DOHH2 (cell line): ENCODE data around the gene BTBD10.

Experiments
- H3F3A ChIP-seq: fragments of 200-600 bp; sonication (generic), shearing (Covaris generic); 2 replicates; pipeline ENCODE4 v1.6.0; 2016; ENCODE audit warnings: antibody characterized with exemption, mild to moderate bottlenecking; ENCODE audit not compliant: control insufficient read depth, insufficient read depth
- H3K27ac ChIP-seq: fragments of 200-600 bp; sonication (generic); 2 replicates; pipeline ENCODE4 v1.5.1; 2014; ENCODE audit warnings: low read depth, mild to moderate bottlenecking, low read length, moderate library complexity
- H3K27me3 ChIP-seq: fragments of 200-600 bp; sonication (generic); 2 replicates; pipeline ENCODE4 v1.6.1; 2014; ENCODE audit warnings: mild to moderate bottlenecking, low read length, mixed read lengths; ENCODE audit not compliant: control insufficient read depth
- H3K36me3 ChIP-seq: fragments of 200-600 bp; sonication (generic); 2 replicates; pipeline ENCODE4 v1.6.1; 2014; ENCODE audit warnings: mild to moderate bottlenecking, low read length, moderate library complexity, mixed read lengths; ENCODE audit not compliant: control insufficient read depth
- H3K4me1 ChIP-seq: fragments of 200-600 bp; sonication (generic); 2 replicates; pipeline ENCODE4 v1.6.1; 2014; ENCODE audit warnings: mild to moderate bottlenecking, low read length, mixed read lengths; ENCODE audit not compliant: control insufficient read depth
- H3K4me2 ChIP-seq: fragments of 200-600 bp; sonication (generic); 2 replicates; pipeline ENCODE4 v1.6.0; 2014; ENCODE audit warnings: mild to moderate bottlenecking, low read length, moderate library complexity
- H3K4me3 ChIP-seq: fragments of 200-600 bp; sonication (generic); 2 replicates; pipeline ENCODE4 v1.5.1; 2014; ENCODE audit warnings: mild to moderate bottlenecking, low read length, mixed read lengths
- H3K79me2 ChIP-seq: fragments of 200-600 bp; sonication (generic); 2 replicates; pipeline ENCODE4 v1.6.1; 2014; ENCODE audit warnings: mild to moderate bottlenecking, low read length, mixed read lengths; ENCODE audit not compliant: control insufficient read depth
- H3K9me2 ChIP-seq: fragments of 200-600 bp; sonication (generic); replicated peaks from 2 replicates; pipeline ENCODE4 v1.6.1; 2014; ENCODE audit warnings: mild to moderate bottlenecking, low read length, mixed read lengths; ENCODE audit not compliant: control insufficient read depth
- H3K9me3 ChIP-seq: fragments of 200-600 bp; sonication (generic); 2 replicates; pipeline ENCODE4 v1.6.1; 2014; ENCODE audit warnings: antibody characterized with exemption, low read length, mixed read lengths; ENCODE audit not compliant: control insufficient read depth, insufficient read depth
- H4K20me1 ChIP-seq: fragments of 200-600 bp; sonication (generic); 2 replicates; pipeline ENCODE4 v1.6.0; 2014; ENCODE audit warnings: low read depth, mild to moderate bottlenecking, antibody characterized with exemption, low read length, moderate library complexity; ENCODE audit not compliant: control insufficient read depth, insufficient read depth
- EZH2phosphoT487 ChIP-seq: fragments of 200-600 bp; sonication (generic); IDR thresholded peaks from 2 replicates; pipeline ENCODE4 v1.6.1; 2017; ENCODE audit warnings: borderline replicate concordance, mild to moderate bottlenecking, antibody characterized with exemption, low read length, moderate library complexity, mixed read lengths
- TF ChIP-seq, protein P1 (sequence below): fragments of 200-600 bp; sonication (generic); IDR thresholded peaks from one replicate; pipeline ENCODE4 v1.5.1; 2014; ENCODE audit warnings: antibody characterized with exemption, mild to moderate bottlenecking, low read depth, low read length; ENCODE audit not compliant: poor library complexity, severe bottlenecking

The BTBD10 gene

DNA sequence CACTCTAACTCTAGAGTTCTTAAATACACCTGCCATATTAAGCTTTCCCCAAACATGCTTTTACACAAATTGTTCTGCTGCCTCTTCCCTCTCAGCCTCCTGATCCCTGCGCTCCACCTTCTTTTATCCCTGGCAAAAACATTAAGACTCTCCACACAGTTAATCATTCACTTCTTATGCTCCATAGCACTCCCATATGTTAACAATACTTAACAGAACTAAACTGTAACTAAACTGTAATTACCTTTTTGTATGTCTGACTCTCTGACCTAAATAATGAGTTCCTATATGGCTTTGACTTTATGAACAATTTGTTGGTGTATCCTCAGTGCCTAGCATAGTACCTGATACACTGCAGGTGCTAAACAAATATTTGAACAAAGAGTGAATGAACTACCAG lies 71.8 kb downstream of the BTBD10 start:
- no peak for TF ChIP-seq EZH2phosphoT487
- TF ChIP-seq, protein P1, sequence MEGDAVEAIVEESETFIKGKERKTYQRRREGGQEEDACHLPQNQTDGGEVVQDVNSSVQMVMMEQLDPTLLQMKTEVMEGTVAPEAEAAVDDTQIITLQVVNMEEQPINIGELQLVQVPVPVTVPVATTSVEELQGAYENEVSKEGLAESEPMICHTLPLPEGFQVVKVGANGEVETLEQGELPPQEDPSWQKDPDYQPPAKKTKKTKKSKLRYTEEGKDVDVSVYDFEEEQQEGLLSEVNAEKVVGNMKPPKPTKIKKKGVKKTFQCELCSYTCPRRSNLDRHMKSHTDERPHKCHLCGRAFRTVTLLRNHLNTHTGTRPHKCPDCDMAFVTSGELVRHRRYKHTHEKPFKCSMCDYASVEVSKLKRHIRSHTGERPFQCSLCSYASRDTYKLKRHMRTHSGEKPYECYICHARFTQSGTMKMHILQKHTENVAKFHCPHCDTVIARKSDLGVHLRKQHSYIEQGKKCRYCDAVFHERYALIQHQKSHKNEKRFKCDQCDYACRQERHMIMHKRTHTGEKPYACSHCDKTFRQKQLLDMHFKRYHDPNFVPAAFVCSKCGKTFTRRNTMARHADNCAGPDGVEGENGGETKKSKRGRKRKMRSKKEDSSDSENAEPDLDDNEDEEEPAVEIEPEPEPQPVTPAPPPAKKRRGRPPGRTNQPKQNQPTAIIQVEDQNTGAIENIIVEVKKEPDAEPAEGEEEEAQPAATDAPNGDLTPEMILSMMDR: no peak
- H4K20me1 ChIP-seq: no peaks in the 10 kb centered on the region
- H3K27ac ChIP-seq: no peak overlapping the region
- no peak overlapping the region for H3K4me3 ChIP-seq
- no peak overlapping the region for H3K4me2 ChIP-seq
- H3K9me2 ChIP-seq: no peaks in the 10 kb centered on the region
- H3F3A ChIP-seq: no peaks in the 10 kb centered on the region
- H3K9me3 ChIP-seq: no peaks in the 10 kb centered on the region
- no peaks in the 10 kb centered on the region for H3K27me3 ChIP-seq
- H3K36me3 ChIP-seq: peaks cover 20% of the 10 kb centered on the region
- no peaks in the 10 kb centered on the region for H3K4me1 ChIP-seq
- no peaks in the 10 kb centered on the region for H3K79me2 ChIP-seq

DNA sequence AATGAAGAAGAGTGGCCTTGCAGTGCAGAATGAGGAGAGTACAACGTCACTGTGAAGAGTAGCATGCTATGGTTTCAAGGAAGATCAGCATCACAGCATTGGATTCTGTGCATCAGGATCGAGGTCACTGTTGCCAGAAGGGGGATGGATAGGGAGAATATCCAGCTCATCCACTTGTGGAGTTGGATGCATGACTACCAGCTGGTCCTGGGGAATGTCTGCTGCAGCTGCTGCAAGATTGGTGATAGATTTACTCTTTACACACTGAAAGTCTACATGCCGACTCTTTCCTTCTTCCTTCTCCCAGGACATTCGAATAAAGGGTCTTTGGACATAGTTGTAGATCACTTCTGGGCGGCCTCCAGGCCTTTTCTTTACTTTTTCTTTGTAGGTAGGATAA lies 74.3 kb downstream of the BTBD10 start:
- no peak overlapping the region for H3K27ac ChIP-seq
- no peaks in the 10 kb centered on the region for H3K27me3 ChIP-seq
- no peaks in the 10 kb centered on the region for H3F3A ChIP-seq
- no peaks in the 10 kb centered on the region for H3K4me1 ChIP-seq
- no peaks in the 10 kb centered on the region for H3K79me2 ChIP-seq
- H3K4me2 ChIP-seq: no peak overlapping the region
- H3K36me3 ChIP-seq: peaks cover 20% of the 10 kb centered on the region
- H4K20me1 ChIP-seq: no peaks in the 10 kb centered on the region
- TF ChIP-seq EZH2phosphoT487: no peak
- TF ChIP-seq, protein P1: no peak
- no peaks in the 10 kb centered on the region for H3K9me2 ChIP-seq
- H3K9me3 ChIP-seq: no peaks in the 10 kb centered on the region
- H3K4me3 ChIP-seq: no peak overlapping the region

DNA sequence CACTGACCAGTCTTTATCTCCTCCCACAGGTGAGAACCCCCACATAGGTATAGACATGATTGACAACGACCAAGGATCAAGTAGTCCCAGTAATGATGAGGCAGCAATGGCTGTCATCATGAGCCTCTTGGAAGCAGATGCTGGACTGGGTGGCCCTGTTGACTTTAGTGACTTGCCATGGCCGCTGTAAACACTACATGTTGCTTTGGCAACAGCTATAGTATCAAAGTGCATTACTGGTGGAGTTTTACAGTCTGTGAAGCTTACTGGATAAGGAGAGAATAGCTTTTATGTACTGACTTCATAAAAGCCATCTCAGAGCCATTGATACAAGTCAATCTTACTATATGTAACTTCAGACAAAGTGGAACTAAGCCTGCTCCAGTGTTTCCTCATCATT lies 76.5 kb downstream of the BTBD10 start:
- no peaks in the 10 kb centered on the region for H3K9me2 ChIP-seq
- TF ChIP-seq, protein P1: no peak
- TF ChIP-seq EZH2phosphoT487: no peak
- H3K27ac ChIP-seq: no peak overlapping the region
- H4K20me1 ChIP-seq: no peaks in the 10 kb centered on the region
- no peaks in the 10 kb centered on the region for H3K79me2 ChIP-seq
- H3K4me1 ChIP-seq: no peaks in the 10 kb centered on the region
- no peaks in the 10 kb centered on the region for H3K27me3 ChIP-seq
- H3K36me3 ChIP-seq: peaks cover 20% of the 10 kb centered on the region
- H3K4me3 ChIP-seq: no peak overlapping the region
- no peak overlapping the region for H3K4me2 ChIP-seq
- no peaks in the 10 kb centered on the region for H3K9me3 ChIP-seq
- H3F3A ChIP-seq: no peaks in the 10 kb centered on the region

DNA sequence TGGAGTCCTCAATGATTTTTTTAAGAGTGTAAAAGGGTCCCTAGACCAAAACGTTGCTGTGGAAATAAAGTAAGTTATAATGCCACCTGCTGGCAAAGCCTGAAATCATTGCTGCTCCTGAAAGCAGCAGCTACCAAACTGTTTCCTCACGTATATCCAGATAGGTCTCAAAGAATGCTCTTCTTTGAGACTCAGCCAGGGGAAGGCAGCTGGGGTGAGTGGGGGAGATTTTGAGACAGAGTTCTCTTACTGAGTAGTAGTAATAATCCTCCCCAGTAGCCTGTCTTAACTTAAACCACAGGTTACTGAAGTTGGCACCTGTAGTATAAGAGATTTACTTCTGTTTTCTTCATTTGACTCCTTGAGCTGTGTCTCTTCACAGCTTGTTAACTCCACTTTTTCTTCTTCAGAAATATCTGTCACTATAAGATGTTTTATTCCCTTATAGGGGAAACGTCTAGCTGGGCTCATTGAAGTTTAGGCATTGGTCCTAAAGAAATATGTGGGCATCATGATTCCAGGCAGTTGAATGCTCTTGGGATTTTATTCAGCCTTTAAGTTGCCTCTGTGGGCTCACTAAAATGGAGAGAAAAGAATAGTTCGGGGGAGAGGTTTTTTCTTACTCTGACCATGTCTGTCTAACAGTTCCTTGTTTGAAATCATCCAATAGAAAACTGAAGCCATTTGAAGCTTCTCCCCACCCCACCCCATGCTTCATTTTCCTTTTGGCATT lies 77.9 kb downstream of the BTBD10 start:
- no peaks in the 10 kb centered on the region for H3K79me2 ChIP-seq
- H3K36me3 ChIP-seq: peaks cover 20% of the 10 kb centered on the region
- TF ChIP-seq, protein P1: peak; percentile 64
- TF ChIP-seq EZH2phosphoT487: no peak
- no peaks in the 10 kb centered on the region for H3K9me3 ChIP-seq
- H4K20me1 ChIP-seq: no peaks in the 10 kb centered on the region
- H3K27me3 ChIP-seq: no peaks in the 10 kb centered on the region
- H3K4me1 ChIP-seq: no peaks in the 10 kb centered on the region
- no peaks in the 10 kb centered on the region for H3K9me2 ChIP-seq
- H3K4me3 ChIP-seq: no peak overlapping the region
- H3K27ac ChIP-seq: no peak overlapping the region
- no peak overlapping the region for H3K4me2 ChIP-seq
- no peaks in the 10 kb centered on the region for H3F3A ChIP-seq
